H9 (cell line): ENCODE measurements around the gene PCDHB4. TPM values are rescaled to one million over a fixed set of nuclear protein-coding genes. Genes with fewer than 3 reads are reported as not detected.

Experiments used
- DNase-seq: peaks from one replicate; pipeline ENCODE4 v3.0.0-alpha.2; 2017
- H2AFZ ChIP-seq: one replicate; pipeline ENCODE4 v1.6.1; 2013; ENCODE audit warnings: mild to moderate bottlenecking, low read length, control low read depth, moderate library complexity
- H2AK5ac ChIP-seq: 2 replicates; pipeline ENCODE4 v1.6.1; 2013; ENCODE audit warnings: low read length, control low read depth, mixed read lengths; ENCODE audit not compliant: insufficient read length
- H2BK120ac ChIP-seq: one replicate; pipeline ENCODE4 v1.6.1; 2013; ENCODE audit warnings: low read depth, mild to moderate bottlenecking, low read length, control low read depth, inconsistent platforms; ENCODE audit not compliant: poor library complexity, severe bottlenecking
- H2BK12ac ChIP-seq: 2 replicates; pipeline ENCODE4 v1.6.1; 2013; ENCODE audit warnings: low read length, control low read depth, mixed read lengths, low read depth; ENCODE audit not compliant: insufficient read length
- H2BK15ac ChIP-seq: 2 replicates; pipeline ENCODE4 v1.6.1; 2013; ENCODE audit warnings: low read depth, low read length, control low read depth
- H2BK20ac ChIP-seq: one replicate; pipeline ENCODE4 v1.6.1; 2013; ENCODE audit warnings: low read depth, mild to moderate bottlenecking, low read length, control low read depth, inconsistent platforms; ENCODE audit not compliant: poor library complexity, severe bottlenecking
- H2BK5ac ChIP-seq: 2 replicates; pipeline ENCODE4 v1.6.1; 2013; ENCODE audit warnings: low read length, control low read depth, mixed read lengths; ENCODE audit not compliant: insufficient read length
- H3K14ac ChIP-seq: 2 replicates; pipeline ENCODE4 v1.6.1; 2013; ENCODE audit warnings: low read length, control low read depth; ENCODE audit not compliant: insufficient read depth
- H3K18ac ChIP-seq: 2 replicates; pipeline ENCODE4 v1.6.1; 2013; ENCODE audit warnings: low read depth, mild to moderate bottlenecking, mixed read lengths, low read length, control low read depth; ENCODE audit not compliant: insufficient read length
- H3K23ac ChIP-seq: 2 replicates; pipeline ENCODE4 v1.6.1; 2013; ENCODE audit warnings: low read length, control low read depth, mixed read lengths, low read depth; ENCODE audit not compliant: insufficient read length
- H3K23me2 ChIP-seq: 2 replicates; pipeline ENCODE4 v1.6.1; 2013; ENCODE audit warnings: low read depth, mild to moderate bottlenecking, mixed read lengths, low read length, control low read depth; ENCODE audit not compliant: insufficient read length, poor library complexity, severe bottlenecking
- H3K27ac ChIP-seq: 2 replicates; pipeline ENCODE4 v1.5.1; 2013; ENCODE audit warnings: low read length, control low read depth, mixed read lengths, low read depth; ENCODE audit not compliant: insufficient read length
- H3K27me3 ChIP-seq: 2 replicates; pipeline ENCODE4 v1.6.1; 2013; ENCODE audit warnings: low read length, control low read depth, inconsistent platforms; ENCODE audit not compliant: insufficient read depth
- H3K4ac ChIP-seq: 2 replicates; pipeline ENCODE4 v1.6.1; 2013; ENCODE audit warnings: low read depth, mild to moderate bottlenecking, control low read depth, inconsistent platforms, low read length, moderate library complexity
- H3K4me1 ChIP-seq: 2 replicates; pipeline ENCODE4 v1.6.1; 2013; ENCODE audit warnings: low read length, control low read depth, inconsistent platforms; ENCODE audit not compliant: insufficient read depth
- H3K4me2 ChIP-seq: 2 replicates; pipeline ENCODE4 v1.6.1; 2013; ENCODE audit warnings: low read length, control low read depth, mixed read lengths; ENCODE audit not compliant: insufficient read length, insufficient read depth
- H3K56ac ChIP-seq: 2 replicates; pipeline ENCODE4 v1.6.1; 2013; ENCODE audit warnings: low read depth, mild to moderate bottlenecking, mixed read lengths, low read length, control low read depth; ENCODE audit not compliant: insufficient read length
- H3K79me1 ChIP-seq: 2 replicates; pipeline ENCODE4 v1.6.1; 2013; ENCODE audit warnings: low read depth, mild to moderate bottlenecking, moderate library complexity, low read length, control low read depth, inconsistent platforms; ENCODE audit not compliant: insufficient read depth, poor library complexity, severe bottlenecking
- H3K79me2 ChIP-seq: 2 replicates; pipeline ENCODE4 v1.6.1; 2013; ENCODE audit warnings: low read length, control low read depth, inconsistent platforms; ENCODE audit not compliant: insufficient read depth
- H3K9ac ChIP-seq: 2 replicates; pipeline ENCODE4 v1.6.1; 2013; ENCODE audit warnings: low read length, control low read depth, mixed read lengths; ENCODE audit not compliant: insufficient read length; ENCODE audit errors: extremely low read depth
- H3K9me3 ChIP-seq: one replicate; pipeline ENCODE4 v1.6.1; 2013; ENCODE audit warnings: low read depth, low read length, inconsistent platforms; ENCODE audit not compliant: control insufficient read depth
- H3T11ph ChIP-seq: one replicate; pipeline ENCODE4 v1.6.1; 2013; ENCODE audit warnings: mild to moderate bottlenecking, low read length, control low read depth, inconsistent platforms
- H4K20me1 ChIP-seq: one replicate; pipeline ENCODE4 v1.6.1; 2013; ENCODE audit not compliant: control insufficient read depth, insufficient read length, insufficient read depth
- H4K5ac ChIP-seq: 2 replicates; pipeline ENCODE4 v1.6.1; 2013; ENCODE audit warnings: low read depth, mild to moderate bottlenecking, mixed read lengths, low read length, control low read depth; ENCODE audit not compliant: insufficient read length
- H4K8ac ChIP-seq: replicated peaks from 2 replicates; pipeline ENCODE4 v1.6.1; 2013; ENCODE audit warnings: low read length, control low read depth, mixed read lengths, low read depth; ENCODE audit not compliant: insufficient read length
- H4K91ac ChIP-seq: 2 replicates; pipeline ENCODE4 v1.6.1; 2013; ENCODE audit warnings: low read depth, mild to moderate bottlenecking, moderate library complexity, mixed read lengths, low read length, control low read depth; ENCODE audit not compliant: insufficient read length
- H3K27ac Mint-ChIP-seq, 3 experiments: 2 replicates in 2 of 3; 3 replicates in 1 of 3; pipeline ENCODE4 v1.8.0; 2020 to 2021; ENCODE audit warnings: mixed read lengths in 3 of 3, mild to moderate bottlenecking in 1 of 3, moderate library complexity in 1 of 3
- H3K27me3 Mint-ChIP-seq: 2 replicates; pipeline ENCODE4 v1.8.0; 2021; ENCODE audit warnings: low read depth, mild to moderate bottlenecking, moderate library complexity, mixed read lengths
- H3K36me3 Mint-ChIP-seq, 3 experiments: 2 replicates in 2 of 3; 3 replicates in 1 of 3; pipeline ENCODE4 v1.8.0; 2020 to 2021; ENCODE audit warnings: low read depth in 3 of 3, mixed read lengths in 3 of 3; ENCODE audit not compliant: insufficient read depth in 1 of 3
- H3K4me1 Mint-ChIP-seq, 2 experiments: 2 replicates each; pipeline ENCODE4 v1.8.0; 2020; ENCODE audit warnings: mixed read lengths in 2 of 2
- H3K4me3 Mint-ChIP-seq, 2 experiments: 2 replicates in 1 of 2; 3 replicates in 1 of 2; pipeline ENCODE4 v1.8.0; 2020 to 2021; ENCODE audit warnings: mild to moderate bottlenecking in 2 of 2, mixed read lengths in 2 of 2, moderate library complexity in 1 of 2
- H3K9me3 Mint-ChIP-seq, 2 experiments: 2 replicates in 1 of 2; 3 replicates in 1 of 2; pipeline ENCODE4 v1.8.0; 2020; ENCODE audit warnings: mild to moderate bottlenecking in 2 of 2, mixed read lengths in 2 of 2, moderate library complexity in 1 of 2
- total RNA-seq: library from RNA; stranded (reverse); gene quantifications from 2 replicates; pipeline ENCODE4 v1.2.1, GENCODE V29; 2021
- TF ChIP-seq, protein P1 (sequence below): fragments of 200-600 bp; sonication (generic); conservative IDR thresholded peaks from 3 replicates; pipeline ENCODE4 v1.8.0; 2021; ENCODE audit warnings: antibody characterized with exemption, mild to moderate bottlenecking

Gene PCDHB4
- total RNA-seq, 1 experiment from 2014 or later: 1.6 TPM

DNA sequence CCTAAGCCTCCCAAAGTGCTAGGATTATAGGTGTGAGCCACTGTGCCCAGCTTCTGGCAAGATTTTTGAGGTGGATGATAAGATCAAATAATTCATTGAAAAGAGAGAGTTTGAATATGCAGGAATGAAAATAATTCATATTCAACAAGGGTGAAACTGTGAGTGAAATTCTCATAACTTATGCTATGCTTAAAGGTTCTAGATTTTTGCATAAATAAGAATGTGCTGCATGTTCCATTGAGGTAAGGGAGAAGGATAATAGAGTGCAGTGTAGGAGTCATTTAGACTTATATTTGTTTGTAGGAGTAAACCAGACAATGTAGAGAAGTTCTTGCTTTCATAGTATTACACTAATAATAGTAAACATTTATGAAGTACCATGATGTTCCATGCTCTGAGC, 39.4 kb upstream of the PCDHB4 start:
- no peak overlapping the region for H3K4me2 ChIP-seq
- peaks cover 2 to 4% of the 10 kb centered on the region in 2 experiments; a peak in 2 of 5 replicates for H3K9me3 Mint-ChIP-seq

More for the DNA sequence above, 39.4 kb upstream of the PCDHB4 start:
- Histone ChIP-seq H2AK5ac (no peak overlapping the region), H3K56ac (no peak overlapping the region), H4K91ac (no peak overlapping the region), H4K20me1 (no peaks in the 10 kb centered on the region), H3K27ac (no peak overlapping the region), H3K79me1 (no peaks in the 10 kb centered on the region), H3K23ac (no peak overlapping the region), H3K4ac (no peak overlapping the region), H2BK5ac (no peak overlapping the region), H3T11ph (no peak overlapping the region), H2AFZ (no peak overlapping the region), H3K4me1 (no peaks in the 10 kb centered on the region; the same call in 1 of the 2 replicates), H3K23me2 (peaks cover 4% of the 10 kb centered on the region), H2BK120ac (no peak overlapping the region), H4K8ac (no peak overlapping the region), H3K9ac (no peak overlapping the region), H2BK15ac (no peak overlapping the region), H3K27me3 (no peaks in the 10 kb centered on the region), H2BK12ac (no peak overlapping the region), H3K79me2 (no peaks in the 10 kb centered on the region), H3K9me3 (no peaks in the 10 kb centered on the region), H3K18ac (no peak overlapping the region), H3K14ac (no peak overlapping the region), H4K5ac (no peak overlapping the region), H2BK20ac (no peak overlapping the region)
- Mint-ChIP-seq H3K4me3 (no peak overlapping the region), H3K27me3 (peaks cover 4% of the 10 kb centered on the region), H3K4me1 (peaks cover 4 to 6% of the 10 kb centered on the region in 2 experiments; a peak in 3 of 4 replicates), H3K27ac (no peak overlapping the region), H3K36me3 (peaks cover 0 to 6% (median 4%) of the 10 kb centered on the region in 3 experiments; a peak in 3 of 7 replicates)
- TF ChIP-seq, protein P1, sequence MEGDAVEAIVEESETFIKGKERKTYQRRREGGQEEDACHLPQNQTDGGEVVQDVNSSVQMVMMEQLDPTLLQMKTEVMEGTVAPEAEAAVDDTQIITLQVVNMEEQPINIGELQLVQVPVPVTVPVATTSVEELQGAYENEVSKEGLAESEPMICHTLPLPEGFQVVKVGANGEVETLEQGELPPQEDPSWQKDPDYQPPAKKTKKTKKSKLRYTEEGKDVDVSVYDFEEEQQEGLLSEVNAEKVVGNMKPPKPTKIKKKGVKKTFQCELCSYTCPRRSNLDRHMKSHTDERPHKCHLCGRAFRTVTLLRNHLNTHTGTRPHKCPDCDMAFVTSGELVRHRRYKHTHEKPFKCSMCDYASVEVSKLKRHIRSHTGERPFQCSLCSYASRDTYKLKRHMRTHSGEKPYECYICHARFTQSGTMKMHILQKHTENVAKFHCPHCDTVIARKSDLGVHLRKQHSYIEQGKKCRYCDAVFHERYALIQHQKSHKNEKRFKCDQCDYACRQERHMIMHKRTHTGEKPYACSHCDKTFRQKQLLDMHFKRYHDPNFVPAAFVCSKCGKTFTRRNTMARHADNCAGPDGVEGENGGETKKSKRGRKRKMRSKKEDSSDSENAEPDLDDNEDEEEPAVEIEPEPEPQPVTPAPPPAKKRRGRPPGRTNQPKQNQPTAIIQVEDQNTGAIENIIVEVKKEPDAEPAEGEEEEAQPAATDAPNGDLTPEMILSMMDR: no peak
- no peak for DNase-seq
